ENCODE measurements around the gene TBC1D24.

TBC1D24 gene

GRCh38 chr16:2462031-2462866 lies 12.7 kb upstream of the TBC1D24 start:
- no peaks in the 10 kb centered on the region for H3K27me3 ChIP-seq (ENCODE audit: control insufficient read depth in 1 of 2, insufficient read depth in 2 of 2, low read length in 2 of 2)
- H3K36me3 ChIP-seq (ENCODE audit: insufficient read depth, low read length): no peaks in the 10 kb centered on the region
- no peak overlapping the region for H3K27ac ChIP-seq (ENCODE audit: low read depth, low read length)
- H3K4me1 ChIP-seq (ENCODE audit: insufficient read depth, low read length): peaks cover 13% of the 10 kb centered on the region
- no peaks in the 10 kb centered on the region for H3K9me3 ChIP-seq (ENCODE audit: low read length)
- no peak overlapping the region for H3K4me3 ChIP-seq (ENCODE audit: low read depth in 1 of 2, low read length in 2 of 2)
- H3K9ac ChIP-seq (ENCODE audit: low read length): no peak overlapping the region

- Histone ChIP-seq H3K27ac (ENCODE audit: low read depth, low read length) (no peak overlapping the region), H3K4me3 (ENCODE audit: low read depth in 1 of 2, low read length in 2 of 2) (no peak overlapping the region), H3K9ac (ENCODE audit: low read length) (no peak overlapping the region), H3K36me3 (ENCODE audit: insufficient read depth, low read length) (no peaks in the 10 kb centered on the region), H3K9me3 (ENCODE audit: low read length) (no peaks in the 10 kb centered on the region), H3K27me3 (ENCODE audit: control insufficient read depth in 1 of 2, insufficient read depth in 2 of 2, low read length in 2 of 2) (peaks cover 7 to 16% of the 10 kb centered on the region in 2 donors), H3K4me1 (ENCODE audit: insufficient read depth, low read length) (peaks cover 17% of the 10 kb centered on the region)
Observed at GRCh38 chr16:2464333-2464732, 10.6 kb upstream of the TBC1D24 start.

- Histone ChIP-seq H3K9me3 (ENCODE audit: low read length) (no peaks in the 10 kb centered on the region), H3K36me3 (ENCODE audit: insufficient read depth, low read length) (no peaks in the 10 kb centered on the region), H3K4me3 (ENCODE audit: low read depth in 1 of 2, low read length in 2 of 2) (no peak overlapping the region), H3K27ac (ENCODE audit: low read depth, low read length) (no peak overlapping the region), H3K9ac (ENCODE audit: low read length) (no peak overlapping the region), H3K4me1 (ENCODE audit: insufficient read depth, low read length) (peaks cover 9% of the 10 kb centered on the region), H3K27me3 (ENCODE audit: control insufficient read depth in 1 of 2, insufficient read depth in 2 of 2, low read length in 2 of 2) (peaks cover 22 to 31% of the 10 kb centered on the region in 2 donors)
Observed at GRCh38 chr16:2465653-2466415, 9.1 kb upstream of the TBC1D24 start.

- Histone ChIP-seq H3K27me3 (ENCODE audit: control insufficient read depth in 1 of 2, insufficient read depth in 2 of 2, low read length in 2 of 2) (peaks cover 22 to 41% of the 10 kb centered on the region in 2 donors), H3K9me3 (ENCODE audit: low read length) (no peaks in the 10 kb centered on the region), H3K4me1 (ENCODE audit: insufficient read depth, low read length) (peaks cover 9% of the 10 kb centered on the region), H3K36me3 (ENCODE audit: insufficient read depth, low read length) (no peaks in the 10 kb centered on the region), H3K4me3 (ENCODE audit: low read depth in 1 of 2, low read length in 2 of 2) (peak overlapping the region in 1 of 2 donors; percentile 47), H3K9ac (ENCODE audit: low read length) (peak overlapping the region; percentile 49), H3K27ac (ENCODE audit: low read depth, low read length) (no peak overlapping the region)
Observed at GRCh38 chr16:2466667-2467527, 8.0 kb upstream of the TBC1D24 start.

- Histone ChIP-seq H3K36me3 (ENCODE audit: insufficient read depth, low read length) (no peaks in the 10 kb centered on the region), H3K27ac (ENCODE audit: low read depth, low read length) (no peak overlapping the region), H3K4me3 (ENCODE audit: low read depth in 1 of 2, low read length in 2 of 2) (peak overlapping the region; percentile 35 to 47), H3K4me1 (ENCODE audit: insufficient read depth, low read length) (peaks cover 9% of the 10 kb centered on the region), H3K9me3 (ENCODE audit: low read length) (no peaks in the 10 kb centered on the region), H3K9ac (ENCODE audit: low read length) (peak overlapping the region; percentile 49), H3K27me3 (ENCODE audit: control insufficient read depth in 1 of 2, insufficient read depth in 2 of 2, low read length in 2 of 2) (peaks cover 22 to 49% of the 10 kb centered on the region in 2 donors)
Observed at GRCh38 chr16:2467528-2468232, 7.2 kb upstream of the TBC1D24 start.

- Histone ChIP-seq H3K27me3 (ENCODE audit: control insufficient read depth in 1 of 2, insufficient read depth in 2 of 2, low read length in 2 of 2) (peaks cover 22 to 55% of the 10 kb centered on the region in 2 donors), H3K4me1 (ENCODE audit: insufficient read depth, low read length) (peaks cover 9% of the 10 kb centered on the region), H3K4me3 (ENCODE audit: low read depth in 1 of 2, low read length in 2 of 2) (peak overlapping the region; percentile 35 to 47), H3K9me3 (ENCODE audit: low read length) (no peaks in the 10 kb centered on the region), H3K9ac (ENCODE audit: low read length) (no peak overlapping the region), H3K36me3 (ENCODE audit: insufficient read depth, low read length) (no peaks in the 10 kb centered on the region), H3K27ac (ENCODE audit: low read depth, low read length) (no peak overlapping the region)
Observed at GRCh38 chr16:2468233-2468724, 6.6 kb upstream of the TBC1D24 start.

- peaks cover 9% of the 10 kb centered on the region for H3K4me1 ChIP-seq (ENCODE audit: insufficient read depth, low read length)
- no peaks in the 10 kb centered on the region for H3K36me3 ChIP-seq (ENCODE audit: insufficient read depth, low read length)
- H3K27me3 ChIP-seq (ENCODE audit: control insufficient read depth in 1 of 2, insufficient read depth in 2 of 2, low read length in 2 of 2): peaks cover 22 to 59% of the 10 kb centered on the region in 2 donors
- peak overlapping the region; percentile 13 for H3K27ac ChIP-seq (ENCODE audit: low read depth, low read length)
- no peak overlapping the region for H3K9ac ChIP-seq (ENCODE audit: low read length)
- no peaks in the 10 kb centered on the region for H3K9me3 ChIP-seq (ENCODE audit: low read length)
- no peak overlapping the region for H3K4me3 ChIP-seq (ENCODE audit: low read depth in 1 of 2, low read length in 2 of 2)
Observed at GRCh38 chr16:2468725-2469398, 6.1 kb upstream of the TBC1D24 start.

GRCh38 chr16:2469399-2470233 lies 5.3 kb upstream of the TBC1D24 start:
- peaks cover 22 to 59% of the 10 kb centered on the region in 2 donors for H3K27me3 ChIP-seq (ENCODE audit: control insufficient read depth in 1 of 2, insufficient read depth in 2 of 2, low read length in 2 of 2)

GRCh38 chr16:2470234-2470601 lies 4.7 kb upstream of the TBC1D24 start:
- Histone ChIP-seq H3K27ac (ENCODE audit: low read depth, low read length) (no peak overlapping the region), H3K4me3 (ENCODE audit: low read depth in 1 of 2, low read length in 2 of 2) (no peak overlapping the region), H3K9ac (ENCODE audit: low read length) (no peak overlapping the region), H3K27me3 (ENCODE audit: control insufficient read depth in 1 of 2, insufficient read depth in 2 of 2, low read length in 2 of 2) (peaks cover 22 to 59% of the 10 kb centered on the region in 2 donors), H3K4me1 (ENCODE audit: insufficient read depth, low read length) (peaks cover 9% of the 10 kb centered on the region), H3K36me3 (ENCODE audit: insufficient read depth, low read length) (no peaks in the 10 kb centered on the region), H3K9me3 (ENCODE audit: low read length) (no peaks in the 10 kb centered on the region)

More at GRCh38 chr16:2469399-2470233, 5.3 kb upstream of the TBC1D24 start:
- Histone ChIP-seq H3K4me3 (ENCODE audit: low read depth in 1 of 2, low read length in 2 of 2) (no peak overlapping the region), H3K27ac (ENCODE audit: low read depth, low read length) (peak overlapping the region; percentile 13), H3K4me1 (ENCODE audit: insufficient read depth, low read length) (peaks cover 9% of the 10 kb centered on the region), H3K9me3 (ENCODE audit: low read length) (no peaks in the 10 kb centered on the region), H3K36me3 (ENCODE audit: insufficient read depth, low read length) (no peaks in the 10 kb centered on the region), H3K9ac (ENCODE audit: low read length) (no peak overlapping the region)

Data from muscle layer of colon (tissue), 2 donors.